Osteoblast (primary cell): Measurements from ENCODE around the gene ADGRL2. TPM values are rescaled to one million over a fixed set of nuclear protein-coding genes. Genes with fewer than 3 reads are reported as not detected.

Experiments
- DNase-seq: peaks from one replicate; pipeline ENCODE4 v3.0.0; 2011; ENCODE audit warnings: low spot score, mixed read lengths; ENCODE audit not compliant: insufficient read length; ENCODE audit errors: missing footprints
- H2AFZ ChIP-seq: 2 replicates; pipeline ENCODE4 v1.6.0; 2011; ENCODE audit warnings: mild to moderate bottlenecking, low read length
- H3K27ac ChIP-seq: 2 replicates; pipeline ENCODE4 v1.5.1; 2011; ENCODE audit warnings: mild to moderate bottlenecking, low read depth, low read length, moderate library complexity
- H3K27me3 ChIP-seq: 2 replicates; pipeline ENCODE4 v1.6.0; 2012; ENCODE audit warnings: mild to moderate bottlenecking, control low read depth, inconsistent platforms, low read length, moderate library complexity; ENCODE audit not compliant: insufficient read depth
- H3K36me3 ChIP-seq: 2 replicates; pipeline ENCODE4 v1.5.1; 2011; ENCODE audit warnings: mild to moderate bottlenecking, low read length, control low read depth, moderate library complexity; ENCODE audit not compliant: insufficient read depth
- H3K4me1 ChIP-seq: 2 replicates; pipeline ENCODE4 v1.5.1; 2011; ENCODE audit warnings: mild to moderate bottlenecking, low read length, control low read depth, moderate library complexity; ENCODE audit not compliant: insufficient read depth
- H3K4me2 ChIP-seq: 2 replicates; pipeline ENCODE4 v1.6.0; 2011; ENCODE audit warnings: mild to moderate bottlenecking, low read length; ENCODE audit not compliant: insufficient read depth
- H3K4me3 ChIP-seq: fragments of 200-600 bp; sonication (generic); 3 replicates; pipeline ENCODE4 v1.5.1; 2012; ENCODE audit warnings: mild to moderate bottlenecking, low read length, inconsistent platforms; ENCODE audit not compliant: insufficient read depth
- H3K79me2 ChIP-seq: 2 replicates; pipeline ENCODE4 v1.6.0; 2012; ENCODE audit warnings: mild to moderate bottlenecking, low read length, control low read depth, inconsistent platforms; ENCODE audit not compliant: insufficient read depth
- H3K9me3 ChIP-seq: 2 replicates; pipeline ENCODE4 v1.5.1; 2011; ENCODE audit warnings: low read depth, low read length, control low read depth
- H4K20me1 ChIP-seq: 2 replicates; pipeline ENCODE4 v1.6.0; 2012; ENCODE audit warnings: mild to moderate bottlenecking, low read length, control low read depth; ENCODE audit not compliant: insufficient read depth
- CTCF ChIP-seq: IDR thresholded peaks from 2 replicates; pipeline ENCODE4 v1.5.1; 2011; ENCODE audit warnings: mild to moderate bottlenecking, low read depth, low read length, moderate library complexity; ENCODE audit errors: extremely low read depth
- total RNA-seq: library from RNA; depleted of rRNA; stranded (reverse); fragments of >200 nt; gene quantifications from 2 replicates; pipeline ENCODE4 v1.2.3, GENCODE V29; 2012

ADGRL2 gene
- total RNA-seq, 1 donor = 55.4 TPM

GRCh38 chr1:81840805-81841204 is 40.1 kb downstream of the ADGRL2 start:
- H3K4me1 ChIP-seq = no peaks in the 10 kb centered on the region
- TF ChIP-seq CTCF = no peak
- no peak overlapping the region for H3K4me2 ChIP-seq
- H3K9me3 ChIP-seq = no peaks in the 10 kb centered on the region
- peaks cover 21% of the 10 kb centered on the region for H3K79me2 ChIP-seq
- no peaks in the 10 kb centered on the region for H3K27me3 ChIP-seq
- DNase-seq = no peak
- no peak overlapping the region for H3K27ac ChIP-seq
- H3K36me3 ChIP-seq = no peaks in the 10 kb centered on the region
- H4K20me1 ChIP-seq = no peaks in the 10 kb centered on the region
- H2AFZ ChIP-seq = no peak overlapping the region
- H3K4me3 ChIP-seq = no peak overlapping the region

GRCh38 chr1:81841795-81842194 is 41.1 kb downstream of the ADGRL2 start:
- Histone ChIP-seq H3K4me2 (no peak overlapping the region), H3K27me3 (no peaks in the 10 kb centered on the region), H3K4me1 (no peaks in the 10 kb centered on the region), H4K20me1 (no peaks in the 10 kb centered on the region), H3K27ac (no peak overlapping the region), H3K79me2 (peaks cover 11% of the 10 kb centered on the region), H3K36me3 (no peaks in the 10 kb centered on the region), H2AFZ (no peak overlapping the region), H3K4me3 (no peak overlapping the region), H3K9me3 (no peaks in the 10 kb centered on the region)
- no peak for TF ChIP-seq CTCF
- DNase-seq = no peak

- Histone ChIP-seq H3K79me2 (peaks cover 10% of the 10 kb centered on the region), H3K36me3 (no peaks in the 10 kb centered on the region), H4K20me1 (no peaks in the 10 kb centered on the region), H3K9me3 (no peaks in the 10 kb centered on the region), H3K27me3 (no peaks in the 10 kb centered on the region), H3K4me1 (no peaks in the 10 kb centered on the region), H2AFZ (no peak overlapping the region), H3K27ac (no peak overlapping the region), H3K4me2 (no peak overlapping the region), H3K4me3 (no peak overlapping the region)
- TF ChIP-seq CTCF = no peak
- peak; percentile 11 for DNase-seq
Observed at GRCh38 chr1:81844477-81844876, 43.7 kb downstream of the ADGRL2 start.

- H3K9me3 ChIP-seq = no peaks in the 10 kb centered on the region
- no peaks in the 10 kb centered on the region for H4K20me1 ChIP-seq
- no peak overlapping the region for H3K4me2 ChIP-seq
- TF ChIP-seq CTCF = no peak
- H3K27me3 ChIP-seq = no peaks in the 10 kb centered on the region
- H2AFZ ChIP-seq = no peak overlapping the region
- H3K4me1 ChIP-seq = no peaks in the 10 kb centered on the region
- H3K36me3 ChIP-seq = no peaks in the 10 kb centered on the region
- no peak overlapping the region for H3K4me3 ChIP-seq
- no peak for DNase-seq
- H3K79me2 ChIP-seq = peaks cover 7% of the 10 kb centered on the region
- H3K27ac ChIP-seq = no peak overlapping the region
Observed at GRCh38 chr1:81846630-81847029, 45.9 kb downstream of the ADGRL2 start.
